ENCODE measurements around the gene GNPTG.

GNPTG gene

DNA sequence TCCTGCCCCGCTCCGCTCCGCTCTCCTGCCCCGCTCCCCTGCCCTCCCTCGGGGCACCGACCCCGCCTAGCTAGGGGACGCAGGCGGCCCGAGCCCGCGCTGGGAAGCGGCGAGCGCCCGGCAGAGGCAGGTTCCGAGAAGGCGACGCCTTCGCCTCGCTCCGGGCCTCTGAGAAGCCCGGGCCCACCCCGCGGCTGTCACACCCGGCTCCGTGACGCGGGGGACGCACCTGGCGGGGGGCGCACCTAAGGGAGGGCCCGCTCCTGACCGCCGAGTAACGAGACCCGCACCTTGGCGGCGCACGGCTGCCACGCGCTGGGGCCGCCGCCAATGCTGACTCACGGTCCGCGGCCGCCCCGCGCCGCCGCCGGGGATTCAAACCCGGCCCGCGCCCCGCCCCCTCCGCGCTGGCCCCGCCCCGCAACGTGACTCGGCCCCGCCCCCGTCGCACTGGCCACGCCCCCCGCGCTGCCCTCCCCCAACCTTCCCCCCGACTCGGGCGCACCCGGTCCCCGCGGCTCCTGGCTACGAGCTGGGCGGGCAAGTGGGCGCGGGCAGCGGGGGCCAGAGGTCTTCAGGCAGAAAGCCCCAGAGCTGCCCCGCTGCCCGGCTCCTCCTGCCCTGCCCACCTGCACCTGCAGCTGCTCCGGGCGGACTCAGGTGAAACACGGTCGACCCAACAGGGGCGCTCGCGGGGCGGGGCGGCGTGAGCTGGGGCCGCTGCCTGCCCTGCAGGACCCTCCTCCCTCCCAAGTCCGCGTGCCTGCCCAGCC lies 27.8 kb downstream of the GNPTG start:
- Histone ChIP-seq H3K9me3 (ENCODE audit: control insufficient read depth, low read length) (no peaks in the 10 kb centered on the region), H3K36me3 (ENCODE audit: control insufficient read depth, insufficient read depth, low read length, severe bottlenecking) (peaks cover 10% of the 10 kb centered on the region), H3K4me1 (ENCODE audit: control insufficient read depth, insufficient read depth, low read length) (peaks cover 22% of the 10 kb centered on the region), H3K4me3 (ENCODE audit: low read length) (peak overlapping the region; percentile 81), H3K9ac (ENCODE audit: low read length) (peak overlapping the region; percentile 84), H3K27me3 (replicated peaks; ENCODE audit: control insufficient read depth, insufficient read depth, low read length) (no peaks in the 10 kb centered on the region)
- DNase-seq (ENCODE audit: low read depth), result peak; percentile 91

DNA sequence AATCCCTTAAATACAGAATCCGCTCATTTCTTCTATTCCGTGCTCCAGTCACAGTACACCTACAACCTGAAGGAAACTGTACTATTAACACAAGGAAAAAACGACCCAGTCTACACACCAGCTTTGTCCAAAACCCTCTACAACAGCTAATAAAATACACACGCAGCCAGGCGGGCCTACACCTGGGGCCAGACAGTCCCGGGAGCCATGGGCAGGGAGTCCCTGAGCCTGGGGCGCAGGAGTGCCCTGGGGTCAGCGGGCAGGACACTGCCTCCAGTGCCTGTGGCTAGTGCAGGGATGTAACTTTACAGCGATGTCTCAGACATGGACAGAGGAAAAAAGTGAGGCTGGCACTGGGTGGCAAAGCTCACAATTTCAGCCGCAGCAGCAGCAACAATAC lies 28.5 kb downstream of the GNPTG start:
- Histone ChIP-seq H3K36me3 (ENCODE audit: control insufficient read depth, insufficient read depth, low read length, severe bottlenecking) (peaks cover 10% of the 10 kb centered on the region), H3K4me1 (ENCODE audit: control insufficient read depth, insufficient read depth, low read length) (peaks cover 22% of the 10 kb centered on the region), H3K9ac (ENCODE audit: low read length) (no peak overlapping the region), H3K27me3 (replicated peaks; ENCODE audit: control insufficient read depth, insufficient read depth, low read length) (no peaks in the 10 kb centered on the region), H3K4me3 (ENCODE audit: low read length) (no peak overlapping the region), H3K9me3 (ENCODE audit: control insufficient read depth, low read length) (no peaks in the 10 kb centered on the region)
- DNase-seq (ENCODE audit: low read depth), result no peak

DNA sequence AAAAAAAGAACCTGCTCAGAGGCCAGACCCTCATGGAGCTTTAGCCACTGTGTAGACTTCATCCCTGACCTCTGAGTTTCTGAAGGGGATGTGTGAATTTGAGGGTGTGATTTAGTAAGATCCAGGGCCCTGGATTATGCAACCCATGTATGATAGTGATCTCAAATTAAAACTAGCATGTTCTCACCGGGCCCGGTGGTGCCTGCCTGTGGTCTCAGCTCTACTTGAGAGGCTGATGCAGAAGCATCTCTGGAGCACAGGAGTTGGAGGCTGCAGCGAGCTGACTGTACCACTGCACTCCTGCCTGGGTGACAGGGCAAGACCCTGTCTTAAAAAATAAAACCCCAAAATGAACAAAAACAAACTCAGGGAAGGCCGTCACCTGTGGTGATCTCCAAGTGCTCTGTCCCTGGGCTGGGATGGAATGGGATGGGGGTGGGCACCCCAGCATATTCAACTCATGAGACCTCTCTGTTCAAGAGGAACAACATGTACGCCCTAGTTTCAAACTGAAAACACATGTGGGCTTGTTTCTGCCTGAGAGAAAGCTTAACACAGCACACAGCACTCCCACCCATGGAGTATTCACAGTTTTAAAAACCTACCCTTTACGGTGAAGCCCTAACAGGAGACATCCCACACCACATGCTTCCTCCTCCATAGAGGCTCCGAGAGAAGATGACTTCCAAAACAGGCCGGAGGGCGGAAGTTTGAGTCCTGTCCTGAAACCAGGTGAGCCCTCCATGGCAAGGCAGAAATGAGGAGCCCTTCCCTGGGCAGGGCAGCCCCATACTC lies 30.1 kb downstream of the GNPTG start:
- Histone ChIP-seq H3K27me3 (replicated peaks; ENCODE audit: control insufficient read depth, insufficient read depth, low read length) (no peaks in the 10 kb centered on the region), H3K9ac (ENCODE audit: low read length) (no peak overlapping the region), H3K4me1 (ENCODE audit: control insufficient read depth, insufficient read depth, low read length) (peaks cover 22% of the 10 kb centered on the region), H3K36me3 (ENCODE audit: control insufficient read depth, insufficient read depth, low read length, severe bottlenecking) (peaks cover 6% of the 10 kb centered on the region), H3K9me3 (ENCODE audit: control insufficient read depth, low read length) (no peaks in the 10 kb centered on the region), H3K4me3 (ENCODE audit: low read length) (no peak overlapping the region)
- peak; percentile 8 for DNase-seq (ENCODE audit: low read depth)

DNA sequence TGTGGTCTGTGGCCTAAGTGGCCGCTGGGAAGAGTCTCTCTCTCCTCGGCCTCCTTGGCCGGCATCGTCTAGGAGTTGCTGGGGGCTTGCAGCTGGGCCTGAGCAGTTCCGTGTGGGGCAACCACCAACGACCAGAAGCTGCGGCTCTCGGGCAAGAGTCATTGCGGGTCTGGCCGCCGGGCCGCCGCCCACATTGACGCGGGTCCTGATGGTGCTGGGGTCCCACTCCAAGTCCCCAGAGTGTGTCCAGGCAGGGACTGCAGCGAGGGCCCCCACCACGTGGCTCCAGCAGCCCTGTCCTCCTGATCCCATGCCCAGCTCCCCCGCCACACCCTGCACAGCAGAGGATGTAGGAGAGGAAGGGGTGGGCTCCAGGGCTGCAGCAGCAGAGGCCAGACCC lies 31.8 kb downstream of the GNPTG start:
- H3K4me1 ChIP-seq (ENCODE audit: control insufficient read depth, insufficient read depth, low read length), result peaks cover 10% of the 10 kb centered on the region
- H3K27me3 ChIP-seq (replicated peaks; ENCODE audit: control insufficient read depth, insufficient read depth, low read length), result no peaks in the 10 kb centered on the region
- no peak overlapping the region for H3K9ac ChIP-seq (ENCODE audit: low read length)
- H3K9me3 ChIP-seq (ENCODE audit: control insufficient read depth, low read length), result no peaks in the 10 kb centered on the region
- no peak for DNase-seq (ENCODE audit: low read depth)
- H3K36me3 ChIP-seq (ENCODE audit: control insufficient read depth, insufficient read depth, low read length, severe bottlenecking), result peaks cover 12% of the 10 kb centered on the region
- H3K4me3 ChIP-seq (ENCODE audit: low read length), result no peak overlapping the region

DNA sequence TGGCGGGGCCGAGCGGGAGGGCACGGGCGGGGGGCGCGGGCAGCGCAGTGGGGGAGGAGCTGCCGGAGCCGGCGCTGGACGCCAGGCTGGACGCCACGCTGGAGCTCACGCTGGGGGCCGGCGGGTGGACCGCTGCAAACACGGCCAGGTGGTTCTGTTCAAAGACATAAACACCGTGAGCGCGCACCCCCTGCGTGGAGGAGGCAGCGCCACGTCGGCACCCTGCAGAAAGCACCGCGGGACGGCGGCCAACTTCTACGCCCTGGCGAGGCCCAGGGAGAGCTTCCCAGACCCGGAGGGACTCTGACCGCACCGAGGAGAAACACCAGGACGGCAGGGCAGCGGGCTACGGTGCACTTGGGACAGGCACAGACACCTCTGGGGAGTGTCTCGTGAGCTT lies 33.5 kb downstream of the GNPTG start:
- H3K27me3 ChIP-seq (replicated peaks; ENCODE audit: control insufficient read depth, insufficient read depth, low read length), result no peaks in the 10 kb centered on the region

DNA sequence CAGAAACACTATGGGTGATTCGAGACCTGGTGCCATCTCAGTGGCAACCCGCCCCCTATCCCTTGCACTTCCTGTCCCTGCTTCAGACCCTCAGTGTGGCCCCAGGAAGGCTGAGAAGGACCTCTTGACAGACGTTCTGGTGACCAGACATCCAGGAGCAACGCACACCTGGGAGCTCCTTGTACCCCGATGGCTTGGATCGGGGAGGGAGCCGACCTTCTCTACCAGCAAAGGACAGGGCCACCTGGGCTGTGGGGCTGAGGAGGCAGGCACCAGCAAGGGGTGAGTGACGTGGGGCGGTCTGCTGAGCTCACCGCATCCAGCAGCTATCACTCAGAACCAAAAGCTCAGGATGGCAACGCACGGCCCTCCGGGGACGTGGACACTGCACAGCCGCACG lies 35.6 kb downstream of the GNPTG start:
- H3K9ac ChIP-seq (ENCODE audit: low read length), result no peak overlapping the region
- peaks cover 33% of the 10 kb centered on the region for H3K36me3 ChIP-seq (ENCODE audit: control insufficient read depth, insufficient read depth, low read length, severe bottlenecking)
- no peaks in the 10 kb centered on the region for H3K27me3 ChIP-seq (replicated peaks; ENCODE audit: control insufficient read depth, insufficient read depth, low read length)
- no peaks in the 10 kb centered on the region for H3K4me1 ChIP-seq (ENCODE audit: control insufficient read depth, insufficient read depth, low read length)
- no peaks in the 10 kb centered on the region for H3K9me3 ChIP-seq (ENCODE audit: control insufficient read depth, low read length)
- no peak for DNase-seq (ENCODE audit: low read depth)
- H3K4me3 ChIP-seq (ENCODE audit: low read length), result no peak overlapping the region

More for the DNA sequence above, 33.5 kb downstream of the GNPTG start:
- H3K4me3 ChIP-seq (ENCODE audit: low read length), result no peak overlapping the region
- H3K36me3 ChIP-seq (ENCODE audit: control insufficient read depth, insufficient read depth, low read length, severe bottlenecking), result peaks cover 22% of the 10 kb centered on the region
- no peaks in the 10 kb centered on the region for H3K9me3 ChIP-seq (ENCODE audit: control insufficient read depth, low read length)
- no peaks in the 10 kb centered on the region for H3K4me1 ChIP-seq (ENCODE audit: control insufficient read depth, insufficient read depth, low read length)
- no peak overlapping the region for H3K9ac ChIP-seq (ENCODE audit: low read length)
- DNase-seq (ENCODE audit: low read depth), result no peak

DNA sequence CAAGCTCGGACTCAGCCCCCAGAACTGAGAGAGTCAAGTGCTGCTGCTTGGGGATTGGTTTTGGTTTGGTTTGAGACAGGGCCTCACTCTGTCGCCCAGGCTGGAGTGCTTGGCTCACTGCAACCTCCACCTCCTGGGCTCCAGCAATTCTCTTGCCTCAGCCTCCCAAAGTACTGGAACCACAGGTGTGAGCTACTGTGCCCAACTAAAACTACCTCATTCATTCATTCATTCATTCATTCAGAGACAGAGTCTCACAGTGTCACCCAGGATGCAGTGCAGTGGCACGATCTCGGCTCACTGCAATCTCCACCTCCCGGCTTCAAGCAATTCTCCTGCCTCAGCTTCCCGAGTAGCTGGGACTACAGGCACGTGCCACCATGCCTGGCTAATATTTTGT lies 38.0 kb downstream of the GNPTG start:
- H3K4me3 ChIP-seq (ENCODE audit: low read length), result no peak overlapping the region
- H3K4me1 ChIP-seq (ENCODE audit: control insufficient read depth, insufficient read depth, low read length), result no peaks in the 10 kb centered on the region
- no peaks in the 10 kb centered on the region for H3K9me3 ChIP-seq (ENCODE audit: control insufficient read depth, low read length)
- no peaks in the 10 kb centered on the region for H3K27me3 ChIP-seq (replicated peaks; ENCODE audit: control insufficient read depth, insufficient read depth, low read length)
- H3K9ac ChIP-seq (ENCODE audit: low read length), result no peak overlapping the region
- no peak for DNase-seq (ENCODE audit: low read depth)
- H3K36me3 ChIP-seq (ENCODE audit: control insufficient read depth, insufficient read depth, low read length, severe bottlenecking), result peaks cover 43% of the 10 kb centered on the region

DNA sequence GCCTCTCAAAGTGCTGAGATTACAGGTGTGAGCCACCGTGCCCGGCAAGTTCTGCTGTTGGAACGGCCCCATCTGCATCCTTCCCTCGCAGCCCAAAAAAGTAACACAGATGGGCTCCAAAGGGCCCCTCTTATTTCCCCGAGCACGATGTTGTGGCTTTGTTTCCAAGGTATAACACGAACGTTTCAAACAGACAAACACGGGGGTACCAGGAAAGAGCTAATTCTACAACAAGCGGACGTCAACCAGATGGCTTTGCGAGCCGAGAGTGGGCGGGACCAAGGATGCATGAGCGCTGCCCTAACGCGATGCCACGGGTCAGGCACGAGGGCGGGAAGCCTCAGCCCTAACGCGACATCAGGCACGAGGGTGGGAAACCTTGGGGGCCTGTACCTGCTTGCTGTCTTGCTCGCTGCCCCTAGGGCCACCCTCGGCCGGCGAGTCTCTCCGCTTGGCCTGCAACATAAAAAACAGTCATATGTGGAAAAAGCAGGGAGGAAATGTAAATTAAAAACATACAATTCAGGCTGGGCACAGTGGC lies 38.6 kb downstream of the GNPTG start:
- Histone ChIP-seq H3K27me3 (replicated peaks; ENCODE audit: control insufficient read depth, insufficient read depth, low read length) (no peaks in the 10 kb centered on the region), H3K36me3 (ENCODE audit: control insufficient read depth, insufficient read depth, low read length, severe bottlenecking) (peaks cover 43% of the 10 kb centered on the region), H3K9ac (ENCODE audit: low read length) (no peak overlapping the region), H3K9me3 (ENCODE audit: control insufficient read depth, low read length) (no peaks in the 10 kb centered on the region), H3K4me1 (ENCODE audit: control insufficient read depth, insufficient read depth, low read length) (no peaks in the 10 kb centered on the region), H3K4me3 (ENCODE audit: low read length) (no peak overlapping the region)
- no peak for DNase-seq (ENCODE audit: low read depth)

DNA sequence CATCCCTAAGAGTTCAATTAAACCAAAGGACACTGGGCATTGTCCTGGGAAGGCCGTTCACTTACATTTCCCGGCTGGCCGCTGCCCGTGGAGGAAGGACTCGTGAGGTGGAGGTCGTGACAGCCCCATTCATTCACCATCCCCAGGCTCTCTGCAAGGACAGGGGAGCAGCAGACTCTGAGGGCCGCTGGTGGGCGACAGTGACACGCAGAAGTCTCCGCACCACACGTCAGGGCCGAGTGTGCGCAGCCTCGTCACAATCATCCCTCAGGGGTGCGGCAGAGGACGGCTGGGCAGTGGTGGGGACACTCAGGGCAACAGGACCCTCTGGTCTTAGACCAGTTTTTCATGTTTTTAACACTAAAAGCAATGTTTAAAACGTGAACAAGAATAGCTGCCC lies 41.1 kb downstream of the GNPTG start:
- Histone ChIP-seq H3K27me3 (replicated peaks; ENCODE audit: control insufficient read depth, insufficient read depth, low read length) (no peaks in the 10 kb centered on the region), H3K9me3 (ENCODE audit: control insufficient read depth, low read length) (no peaks in the 10 kb centered on the region), H3K36me3 (ENCODE audit: control insufficient read depth, insufficient read depth, low read length, severe bottlenecking) (peaks cover 42% of the 10 kb centered on the region), H3K4me3 (ENCODE audit: low read length) (no peak overlapping the region), H3K4me1 (ENCODE audit: control insufficient read depth, insufficient read depth, low read length) (no peaks in the 10 kb centered on the region), H3K9ac (ENCODE audit: low read length) (no peak overlapping the region)
- no peak for DNase-seq (ENCODE audit: low read depth)

DNA sequence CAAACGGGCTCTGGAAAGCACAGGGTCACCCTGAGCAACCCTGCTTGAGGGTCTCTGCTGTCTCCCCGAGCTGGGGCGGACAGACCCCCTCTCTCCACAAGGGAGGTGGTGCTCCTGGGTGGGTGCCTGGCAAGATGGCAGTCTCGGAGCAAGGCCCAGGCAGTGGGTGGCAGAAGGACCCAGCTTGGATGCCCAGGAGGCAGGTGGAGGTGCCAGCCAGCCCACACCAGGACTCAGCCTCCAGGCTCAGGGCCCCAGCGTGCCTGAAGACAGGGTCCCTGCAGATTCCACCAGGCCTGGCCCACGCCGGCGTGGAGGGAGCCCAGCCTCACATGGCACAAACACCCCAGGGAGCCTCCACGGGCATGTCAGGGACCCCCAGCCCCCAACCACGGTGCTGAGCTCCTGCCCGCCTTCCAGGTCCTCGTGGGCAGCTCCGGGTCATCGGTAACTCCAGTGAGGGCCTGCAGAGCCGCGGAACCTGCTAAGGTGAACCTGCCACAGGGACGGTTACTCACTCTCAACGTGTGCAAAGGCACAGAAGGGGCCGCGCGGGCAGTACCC lies 42.0 kb downstream of the GNPTG start:
- Histone ChIP-seq H3K4me1 (ENCODE audit: control insufficient read depth, insufficient read depth, low read length) (no peaks in the 10 kb centered on the region), H3K27me3 (replicated peaks; ENCODE audit: control insufficient read depth, insufficient read depth, low read length) (no peaks in the 10 kb centered on the region), H3K9me3 (ENCODE audit: control insufficient read depth, low read length) (no peaks in the 10 kb centered on the region), H3K9ac (ENCODE audit: low read length) (no peak overlapping the region), H3K4me3 (ENCODE audit: low read length) (no peak overlapping the region), H3K36me3 (ENCODE audit: control insufficient read depth, insufficient read depth, low read length, severe bottlenecking) (peaks cover 42% of the 10 kb centered on the region)
- DNase-seq (ENCODE audit: low read depth), result no peak

DNA sequence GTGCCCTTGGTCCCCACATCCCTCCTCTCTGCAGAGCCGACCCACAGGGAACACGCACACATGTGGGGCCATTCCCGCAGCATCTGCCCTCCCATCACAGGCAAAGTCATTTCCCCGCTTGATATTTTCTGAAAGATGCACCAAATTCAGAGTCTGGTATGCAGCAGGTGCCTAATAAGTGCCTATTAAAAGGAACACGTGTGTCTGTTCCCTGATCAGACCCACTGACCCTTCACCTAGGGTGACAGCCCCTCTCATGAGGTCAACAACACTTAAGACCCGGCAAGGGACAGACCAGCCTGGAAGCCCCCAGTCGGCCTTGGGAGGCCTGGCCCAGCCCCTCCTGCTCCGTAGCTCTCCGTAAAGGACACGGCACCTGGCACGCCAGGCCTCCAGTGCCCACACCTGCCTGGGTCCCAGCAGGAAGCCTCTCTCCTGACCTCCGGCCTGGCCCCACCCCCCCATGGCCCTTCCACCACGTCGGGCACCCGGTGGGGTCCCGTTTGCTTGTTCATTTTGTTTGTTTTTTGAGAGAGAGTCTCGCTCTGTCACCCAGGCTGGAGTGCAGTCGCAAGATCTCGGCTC lies 42.7 kb downstream of the GNPTG start:
- H3K27me3 ChIP-seq (replicated peaks; ENCODE audit: control insufficient read depth, insufficient read depth, low read length), result no peaks in the 10 kb centered on the region
- peaks cover 48% of the 10 kb centered on the region for H3K36me3 ChIP-seq (ENCODE audit: control insufficient read depth, insufficient read depth, low read length, severe bottlenecking)
- no peaks in the 10 kb centered on the region for H3K4me1 ChIP-seq (ENCODE audit: control insufficient read depth, insufficient read depth, low read length)
- H3K4me3 ChIP-seq (ENCODE audit: low read length), result no peak overlapping the region
- no peaks in the 10 kb centered on the region for H3K9me3 ChIP-seq (ENCODE audit: control insufficient read depth, low read length)
- no peak for DNase-seq (ENCODE audit: low read depth)
- no peak overlapping the region for H3K9ac ChIP-seq (ENCODE audit: low read length)

All from adipocyte (in vitro differentiated cells).